Measurements from ENCODE around the gene CHM.
"Not testable (repeated sequence)": the region's sequence is repeated elsewhere in the genome, so short reads cannot be mapped to it uniquely, and the experiment has no call there.

Gene CHM, protein sequence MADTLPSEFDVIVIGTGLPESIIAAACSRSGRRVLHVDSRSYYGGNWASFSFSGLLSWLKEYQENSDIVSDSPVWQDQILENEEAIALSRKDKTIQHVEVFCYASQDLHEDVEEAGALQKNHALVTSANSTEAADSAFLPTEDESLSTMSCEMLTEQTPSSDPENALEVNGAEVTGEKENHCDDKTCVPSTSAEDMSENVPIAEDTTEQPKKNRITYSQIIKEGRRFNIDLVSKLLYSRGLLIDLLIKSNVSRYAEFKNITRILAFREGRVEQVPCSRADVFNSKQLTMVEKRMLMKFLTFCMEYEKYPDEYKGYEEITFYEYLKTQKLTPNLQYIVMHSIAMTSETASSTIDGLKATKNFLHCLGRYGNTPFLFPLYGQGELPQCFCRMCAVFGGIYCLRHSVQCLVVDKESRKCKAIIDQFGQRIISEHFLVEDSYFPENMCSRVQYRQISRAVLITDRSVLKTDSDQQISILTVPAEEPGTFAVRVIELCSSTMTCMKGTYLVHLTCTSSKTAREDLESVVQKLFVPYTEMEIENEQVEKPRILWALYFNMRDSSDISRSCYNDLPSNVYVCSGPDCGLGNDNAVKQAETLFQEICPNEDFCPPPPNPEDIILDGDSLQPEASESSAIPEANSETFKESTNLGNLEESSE

DNA sequence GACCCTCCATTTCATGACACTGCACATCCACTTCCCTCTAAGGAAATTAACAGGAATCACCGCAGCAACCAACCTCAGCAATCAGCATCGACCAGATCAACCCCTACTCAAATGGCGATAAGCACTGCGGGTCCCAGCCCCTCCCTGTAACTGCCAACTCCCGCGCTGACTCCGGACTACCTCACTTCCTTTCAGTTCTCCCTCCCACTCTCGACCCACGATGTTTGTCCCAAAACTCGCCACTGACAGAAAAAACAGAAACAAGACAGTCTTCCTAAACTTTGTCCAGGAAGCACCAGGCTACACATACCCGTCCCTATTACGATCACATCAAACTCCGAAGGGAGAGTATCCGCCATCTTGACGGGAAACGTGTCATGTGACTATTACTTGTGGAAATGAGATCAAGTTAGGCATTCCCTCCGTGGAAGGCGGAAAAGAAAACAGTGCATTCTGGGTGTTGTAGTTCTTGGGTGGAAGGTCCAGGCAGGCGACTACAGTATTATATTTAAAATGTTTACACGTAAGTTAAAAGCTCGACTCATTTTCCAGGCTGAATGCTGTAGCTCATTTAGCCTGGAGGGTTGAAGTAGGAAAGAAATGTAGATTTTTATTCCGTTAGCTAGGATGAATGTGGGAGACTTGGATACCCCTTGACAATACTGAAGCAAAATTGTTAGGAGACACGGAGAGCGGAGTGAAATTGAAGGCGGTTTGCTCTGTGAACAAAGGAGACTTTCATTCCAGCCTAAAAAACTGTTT is at the start of gene CHM:
Gene CHM (minus strand): TSS at position 385 of the 762 bp plus-strand sequence. CDS start 26 bp downstream, at position 359.
- FAIRE-seq, result no peak

GRCh38 chrX:86078650-86079049 is 31.3 kb upstream of the CHM start:
- FAIRE-seq, result no peak

- no peak for FAIRE-seq
Observed at GRCh38 chrX:86066998-86067397, 19.6 kb upstream of the CHM start.

DNA sequence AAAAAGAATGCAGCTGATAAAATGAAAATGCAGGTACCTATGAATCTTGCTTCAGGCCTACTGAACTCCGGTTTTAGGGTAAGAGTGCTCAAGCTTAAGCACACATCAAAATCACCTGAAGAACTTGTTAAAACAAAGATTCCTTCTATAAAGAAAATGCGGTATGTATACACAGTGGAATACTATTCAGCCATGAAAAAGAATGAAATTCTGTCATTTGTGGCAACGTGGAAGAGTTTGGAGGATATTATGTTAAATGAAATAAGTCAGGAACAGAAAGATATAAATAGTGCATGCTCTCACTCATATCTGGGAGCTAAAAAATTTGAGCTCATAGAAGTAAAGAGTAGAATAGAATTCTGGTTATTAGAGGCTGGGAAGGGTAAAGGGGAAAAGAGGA is 14.0 kb upstream of the CHM start:
- FAIRE-seq, result no peak

- no peak for FAIRE-seq
Observed at GRCh38 chrX:86051741-86052140, 4.4 kb upstream of the CHM start.

- FAIRE-seq, result no peak
Observed at GRCh38 chrX:86047936-86048280, 550 bp upstream of the CHM start.

- no peak for FAIRE-seq
Observed at GRCh38 chrX:86044216-86044615, 3.1 kb downstream of the CHM start.

DNA sequence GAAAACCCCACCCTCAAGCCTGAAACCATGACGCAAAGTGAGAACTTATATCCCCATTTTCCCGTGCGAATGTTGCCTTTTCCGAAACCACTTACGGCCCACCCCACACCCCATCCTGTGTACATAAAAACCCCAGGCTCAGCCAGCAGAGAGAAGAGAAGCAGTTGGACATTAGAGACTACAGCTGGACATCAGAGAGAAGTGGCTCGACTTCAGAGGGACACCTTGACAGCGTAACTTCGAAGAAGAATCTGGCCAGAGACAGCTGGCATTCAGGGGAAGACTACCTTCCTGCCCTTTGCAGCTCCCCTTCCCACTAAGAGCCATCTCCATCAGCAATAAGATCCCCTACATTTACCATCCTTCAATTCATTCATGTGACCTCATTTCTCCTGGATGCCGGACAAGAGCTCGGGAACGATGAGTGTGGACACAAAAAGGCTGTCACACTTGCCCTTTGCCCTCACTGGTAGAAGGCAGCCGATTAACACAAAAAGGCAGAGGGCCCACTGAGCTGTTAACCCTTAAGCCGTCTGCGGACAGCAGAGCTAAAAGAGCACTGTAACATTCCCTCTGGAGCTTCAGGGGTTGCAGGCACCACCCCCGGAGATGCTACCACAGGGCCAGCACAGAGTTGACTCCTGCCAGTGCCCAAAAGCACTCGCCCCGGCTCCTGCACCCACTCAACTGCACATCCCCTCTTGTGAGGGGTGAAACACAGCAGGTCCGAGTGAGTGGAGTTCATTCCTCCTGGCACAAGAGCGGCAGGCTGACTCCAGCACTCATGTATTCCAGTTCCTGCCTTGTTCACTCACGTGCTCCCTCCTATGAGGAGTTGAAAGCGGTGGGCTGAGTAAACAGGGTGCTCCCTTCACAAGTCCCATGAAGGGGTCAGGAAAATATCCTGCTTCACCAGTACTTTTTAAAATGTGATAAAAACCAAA is 7.5 kb downstream of the CHM start:
- no peak for FAIRE-seq

DNA sequence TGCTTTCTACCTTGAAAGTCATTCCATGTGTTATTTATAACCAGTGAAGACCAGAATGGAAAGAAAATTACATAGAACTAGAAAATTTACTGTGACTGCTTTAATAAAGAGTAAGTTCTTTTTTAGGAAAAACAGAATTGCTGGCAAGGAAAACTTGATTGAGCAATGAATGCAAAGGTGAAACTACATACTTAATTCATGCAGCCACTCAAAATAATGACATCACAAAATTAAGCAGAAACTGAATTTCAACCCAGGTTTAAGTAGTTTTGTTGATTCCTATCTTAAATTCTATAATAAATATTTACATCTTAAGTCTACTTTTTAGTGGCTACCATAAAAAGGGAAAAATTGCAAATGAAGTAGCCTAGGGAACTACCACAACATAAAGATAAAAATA is 14.0 kb downstream of the CHM start:
- no peak for FAIRE-seq

DNA sequence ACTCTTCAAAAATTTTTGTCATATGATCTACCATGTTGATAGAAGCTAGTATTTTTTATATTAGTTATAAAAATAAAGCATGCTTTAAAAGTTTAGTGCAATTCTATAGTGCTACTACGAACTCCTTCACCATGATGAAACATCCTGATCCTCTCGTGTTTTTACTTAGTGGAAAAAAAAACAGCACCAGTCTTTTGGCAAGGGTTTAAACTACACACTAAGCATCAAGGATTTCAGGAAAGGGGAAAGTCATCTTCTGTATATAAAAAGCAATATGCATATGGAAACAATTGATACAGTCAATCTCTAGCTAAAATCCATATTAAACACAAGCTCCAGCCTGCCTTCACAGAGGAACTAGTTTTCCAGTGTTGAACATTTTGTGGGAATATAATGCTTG is 18.7 kb downstream of the CHM start:
- no peak for FAIRE-seq

- FAIRE-seq, result no peak
Observed at GRCh38 chrX:86023811-86024210, 23.5 kb downstream of the CHM start.

DNA sequence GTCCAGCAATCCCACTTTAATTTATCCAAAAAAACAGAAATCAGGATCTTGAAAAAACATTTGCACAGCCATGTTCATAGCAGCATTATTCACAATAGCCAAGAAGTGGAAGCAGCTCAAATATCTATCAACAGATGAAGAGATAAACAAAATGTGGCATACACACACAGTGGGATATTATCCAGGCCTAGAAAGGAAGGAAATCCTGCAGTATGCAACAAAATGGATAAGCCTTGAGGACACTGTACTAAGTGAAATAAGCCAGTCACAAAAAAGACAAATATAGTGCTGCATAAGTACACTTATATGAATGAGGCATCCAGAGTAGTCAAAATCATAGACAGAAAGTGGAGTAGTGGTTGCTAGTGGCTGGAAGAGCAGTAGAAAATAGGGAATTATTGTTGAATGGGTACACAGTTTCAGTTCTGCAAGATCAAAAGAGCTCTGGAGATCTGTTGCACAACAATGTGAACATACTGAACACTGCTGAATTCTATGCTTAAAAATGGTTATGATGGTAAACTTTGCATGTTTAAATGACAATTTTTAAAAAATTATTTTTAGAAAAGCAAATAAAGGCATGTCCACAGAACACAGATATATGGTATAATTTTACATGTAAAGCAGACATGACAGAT is 25.6 kb downstream of the CHM start:
- FAIRE-seq, result peak; percentile 53

GRCh38 chrX:86016139-86016538 is 31.2 kb downstream of the CHM start:
- FAIRE-seq, result no peak

GRCh38 chrX:86014959-86015358 is 32.4 kb downstream of the CHM start:
- FAIRE-seq, result not testable (repeated sequence)

- no peak for FAIRE-seq
Observed at GRCh38 chrX:86014421-86014820, 32.9 kb downstream of the CHM start.

GRCh38 chrX:86013792-86014191 is 33.6 kb downstream of the CHM start:
- no peak for FAIRE-seq

GRCh38 chrX:86012188-86012587 is 35.2 kb downstream of the CHM start:
- FAIRE-seq, result no peak

- not testable (repeated sequence) for FAIRE-seq
Observed at GRCh38 chrX:86009803-86010202, 37.6 kb downstream of the CHM start.

GRCh38 chrX:86007891-86008290 is 39.5 kb downstream of the CHM start:
- FAIRE-seq, result not testable (repeated sequence)

GRCh38 chrX:86002076-86002896 is 45.1 kb downstream of the CHM start:
- FAIRE-seq, result no peak

DNA sequence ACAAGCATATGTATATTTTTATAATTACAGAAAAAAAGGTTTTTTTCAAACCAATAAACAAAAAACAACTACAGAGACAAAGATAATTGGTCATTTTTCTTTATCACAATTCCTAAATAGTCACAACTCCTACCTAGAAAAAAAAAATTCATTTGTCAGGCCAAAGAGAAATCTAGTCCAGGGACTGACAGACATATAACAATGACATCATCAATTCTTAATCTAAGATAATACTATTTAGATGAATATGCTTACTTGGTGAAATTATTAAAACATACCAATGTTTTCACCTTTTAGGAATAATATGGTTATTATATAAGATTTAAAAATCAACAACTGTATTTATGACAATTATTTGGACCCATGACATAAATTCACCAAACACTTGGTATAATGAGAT is 48.4 kb downstream of the CHM start:
- FAIRE-seq, result no peak
